Transverse colon (tissue), 4 donors: Measurements from ENCODE around the gene HOXC4.

Experiments used
- CTCF ChIP-seq, 5 experiments: fragments of 200-600 bp in 3 of 5; fragments of 450-650 bp in 2 of 5; sonication (generic) in 3 of 5; IDR thresholded peaks; 1 replicate in 2 of 5; 2 replicates in 3 of 5; pipeline ENCODE4 v1.5.1; 2016 to 2017; ENCODE audit warnings: antibody characterized with exemption in 5 of 5, inconsistent platforms in 3 of 5, mild to moderate bottlenecking in 2 of 5, moderate library complexity in 1 of 5
- EP300 ChIP-seq: sonication (generic); formaldehyde crosslinking; IDR thresholded peaks from one replicate; pipeline ENCODE4 v1.6.1; 2017; ENCODE audit warnings: antibody characterized with exemption, low read depth
- POLR2A ChIP-seq: fragments of 450-650 bp; IDR thresholded peaks from one replicate; pipeline ENCODE4 v1.6.1; 2016; ENCODE audit warnings: antibody characterized with exemption, mild to moderate bottlenecking, moderate library complexity
- POLR2AphosphoS5 ChIP-seq, 3 donors: sonication (generic); formaldehyde crosslinking; IDR thresholded peaks; one replicate each; pipeline ENCODE4 v1.6.1; 2016; ENCODE audit warnings: antibody characterized with exemption in 3 of 3

GRCh38 chr12:54012631-54013409, 40.8 kb upstream of the HOXC4 start:
- no peak for TF ChIP-seq POLR2A
- TF ChIP-seq CTCF (IDR thresholded peaks at IDR 0.05), result no peak
- TF ChIP-seq POLR2AphosphoS5 (IDR thresholded peaks at IDR 0.05), result no peak
- TF ChIP-seq EP300, result no peak
